ENCODE data around the gene SETD6. TPM values are rescaled to one million over a fixed set of nuclear protein-coding genes. Genes with fewer than 3 reads are reported as not detected.

The SETD6 gene
- total and polyA plus RNA-seq, 9 of the 15 experiments (the other 6 are each of a cell fraction or from before 2014, with no cell fraction given) = 9.2 to 40.9 (median 19.8) TPM

GRCh38 chr16:58503166-58503862 is 12.0 kb upstream of the SETD6 start:
- ChIA-PET POLR2A (interaction anchor here (1.1 kb wide), 1 partner anchor 166 kb away, joined by 6 read pairs; no protein-coding TSS in a partner anchor), CTCF (ENCODE audit: low intra/inter-chr PET ratio) (no interaction called here)

More at GRCh38 chr16:58503166-58503862, 12.0 kb upstream of the SETD6 start:
- Histone ChIP-seq H3K27ac (ENCODE audit: extremely low read depth, low read depth, low read length) (no peak overlapping the region), H3K9me3 (replicated peaks; ENCODE audit: control insufficient read depth, insufficient read depth, low read depth, low read length) (no peaks in the 10 kb centered on the region), H3K9me1 (ENCODE audit: control insufficient read depth, insufficient read depth, low read length) (no peaks in the 10 kb centered on the region), H3K4me1 (replicated peaks in 1 of 2; ENCODE audit: control insufficient read depth in 2 of 2, insufficient read depth in 2 of 2, low read length in 2 of 2) (peaks cover 0 to 46% of the 10 kb centered on the region in 2 experiments; a peak in 3 of 5 replicates), H4K20me1 (replicated peaks; ENCODE audit: control insufficient read depth, insufficient read depth, low read length) (0 out of 2 replicates have a peak, but pooled peaks cover 5% of the 10 kb centered on the region), H3K4me2 (ENCODE audit: insufficient read depth, low read length) (no peak overlapping the region), H3K79me2 (ENCODE audit: control insufficient read depth, insufficient read depth, low read length) (no peaks in the 10 kb centered on the region), H3K4me3 (no peak overlapping the region), H3K9ac (ENCODE audit: insufficient read depth in 1 of 2, low read depth in 2 of 2, low read length in 2 of 2) (no peak overlapping the region), H2AFZ (ENCODE audit: low read depth, low read length) (no peak overlapping the region), H3K36me3 (ENCODE audit: control insufficient read depth, insufficient read depth, low read length) (no peaks in the 10 kb centered on the region), H3K27me3 (ENCODE audit: control insufficient read depth in 2 of 2, insufficient read depth in 2 of 2, low read length in 2 of 2) (no peaks in the 10 kb centered on the region)
- WGBS (ENCODE audit: insufficient coverage, low coverage, missing lambda C conversion rate) = 31% methylated on average over 14 of the region's 14 CpGs
- in situ Hi-C loops (cut with MboI) = loop anchor here (5.0 kb wide), 1 partner anchor 249 kb away; no protein-coding TSS in a partner anchor
- DNase-seq (ENCODE audit: extremely low read depth in 1 of 4, low spot score in 3 of 4) = no peak
- no TSS peak for BruUV-seq (replicated peaks)
- ATAC-seq = no peak
- intact Hi-C loops (cut with micrococcal nuclease) = no loop called here
- no peak for FAIRE-seq
- TF ChIP-seq ZBTB49 (CRISPR knock-in tag; IDR thresholded peaks at IDR 0.05; ENCODE audit: borderline replicate concordance) (no peak), PRDM10 (IDR thresholded peaks at IDR 0.05; ENCODE audit: partially characterized antibody) (peak; percentile 87), MEF2D (tag; conservative IDR thresholded peaks at IDR 0.05; ENCODE audit: low read depth) (no peak)
